Central memory CD4-positive, alpha-beta T cell (primary cell): ENCODE measurements around the gene TNS1.

ENCODE experiments used
- DNase-seq: peaks from one replicate; pipeline ENCODE4 v3.0.0; 2022

Gene TNS1

GRCh38 chr2:217909156-217909820 lies 93.5 kb downstream of the TNS1 start:
- DNase-seq = no peak

- no peak for DNase-seq
Measured at GRCh38 chr2:217908544-217908943, 94.3 kb downstream of the TNS1 start.

GRCh38 chr2:217907266-217907665 lies 95.5 kb downstream of the TNS1 start:
- no peak for DNase-seq

GRCh38 chr2:217906798-217907197 lies 96.0 kb downstream of the TNS1 start:
- DNase-seq = no peak

- DNase-seq = no peak
Measured at GRCh38 chr2:217905896-217906295, 96.9 kb downstream of the TNS1 start.

GRCh38 chr2:217905395-217905794 lies 97.4 kb downstream of the TNS1 start:
- no peak for DNase-seq

GRCh38 chr2:217904614-217904965 lies 98.2 kb downstream of the TNS1 start:
- no peak for DNase-seq

- DNase-seq = no peak
Measured at GRCh38 chr2:217903859-217904613, 98.8 kb downstream of the TNS1 start.

GRCh38 chr2:217903142-217903858 lies 99.5 kb downstream of the TNS1 start:
- DNase-seq = no peak

GRCh38 chr2:217902379-217903141 lies 100.2 kb downstream of the TNS1 start:
- DNase-seq = no peak

- no peak for DNase-seq
Measured at GRCh38 chr2:217901835-217902378, 100.9 kb downstream of the TNS1 start.

- DNase-seq = no peak
Measured at GRCh38 chr2:217901400-217901799, 101.4 kb downstream of the TNS1 start.

GRCh38 chr2:217900780-217901360 lies 101.9 kb downstream of the TNS1 start:
- no peak for DNase-seq

- no peak for DNase-seq
Measured at GRCh38 chr2:217900010-217900779, 102.6 kb downstream of the TNS1 start.

- DNase-seq = no peak
Measured at GRCh38 chr2:217899231-217900009, 103.4 kb downstream of the TNS1 start.

- no peak for DNase-seq
Measured at GRCh38 chr2:217897816-217898806, 104.7 kb downstream of the TNS1 start.

- DNase-seq = no peak
Measured at GRCh38 chr2:217897091-217897715, 105.6 kb downstream of the TNS1 start.

- DNase-seq = no peak
Measured at GRCh38 chr2:217895070-217895635, 107.6 kb downstream of the TNS1 start.

- DNase-seq = no peak
Measured at GRCh38 chr2:217893440-217893839, 109.4 kb downstream of the TNS1 start.
